BE2C (cell line): ENCODE results near the gene MYO7A.

Experiments used
- DNase-seq: peaks from one replicate; pipeline ENCODE4 v3.0.0-alpha.2; 2020
- H3K27me3 ChIP-seq: fragments of 250-450 bp; sonication (Bioruptor Pico); 2 replicates; pipeline ENCODE4 v1.5.1; 2020; ENCODE audit warnings: mild to moderate bottlenecking
- H3K36me3 ChIP-seq: fragments of 250-450 bp; sonication (Bioruptor Pico); 2 replicates; pipeline ENCODE4 v1.5.1; 2020; ENCODE audit warnings: mild to moderate bottlenecking
- H3K4me1 ChIP-seq: fragments of 250-450 bp; sonication (Bioruptor Pico); 2 replicates; pipeline ENCODE4 v1.5.1; 2020
- H3K4me3 ChIP-seq: 2 replicates; pipeline ENCODE4 v1.5.1; 2011; ENCODE audit warnings: low read depth, low read length
- H3K9me3 ChIP-seq: fragments of 250-450 bp; sonication (Bioruptor Pico); 2 replicates; pipeline ENCODE4 v1.5.1; 2020
- TF ChIP-seq, protein P1 (sequence below): IDR thresholded peaks from 2 replicates; pipeline ENCODE4 v1.5.1; 2012; ENCODE audit warnings: mild to moderate bottlenecking, low read depth, low read length

MYO7A gene

DNA sequence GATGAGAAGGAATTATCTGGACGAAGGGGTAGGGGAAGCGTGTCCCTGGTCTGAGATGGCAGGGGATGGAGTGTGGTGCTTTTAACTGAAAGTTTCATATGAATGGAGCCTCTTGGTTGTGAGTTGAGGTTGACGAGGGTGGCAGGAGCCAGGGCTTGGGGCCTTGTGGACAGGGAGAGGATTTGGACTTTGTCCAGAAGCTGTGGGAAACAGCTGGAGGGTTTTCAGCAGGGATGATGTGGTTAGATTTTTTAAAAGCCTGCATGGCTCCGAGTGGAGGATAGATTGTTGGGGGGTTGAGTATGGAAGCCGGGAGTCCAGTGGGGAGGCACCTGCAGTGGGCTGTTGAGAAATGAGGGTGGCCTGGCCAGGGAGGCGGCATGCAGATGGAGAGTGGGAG lies 24.8 kb downstream of the MYO7A start:
- TF ChIP-seq, protein P1, sequence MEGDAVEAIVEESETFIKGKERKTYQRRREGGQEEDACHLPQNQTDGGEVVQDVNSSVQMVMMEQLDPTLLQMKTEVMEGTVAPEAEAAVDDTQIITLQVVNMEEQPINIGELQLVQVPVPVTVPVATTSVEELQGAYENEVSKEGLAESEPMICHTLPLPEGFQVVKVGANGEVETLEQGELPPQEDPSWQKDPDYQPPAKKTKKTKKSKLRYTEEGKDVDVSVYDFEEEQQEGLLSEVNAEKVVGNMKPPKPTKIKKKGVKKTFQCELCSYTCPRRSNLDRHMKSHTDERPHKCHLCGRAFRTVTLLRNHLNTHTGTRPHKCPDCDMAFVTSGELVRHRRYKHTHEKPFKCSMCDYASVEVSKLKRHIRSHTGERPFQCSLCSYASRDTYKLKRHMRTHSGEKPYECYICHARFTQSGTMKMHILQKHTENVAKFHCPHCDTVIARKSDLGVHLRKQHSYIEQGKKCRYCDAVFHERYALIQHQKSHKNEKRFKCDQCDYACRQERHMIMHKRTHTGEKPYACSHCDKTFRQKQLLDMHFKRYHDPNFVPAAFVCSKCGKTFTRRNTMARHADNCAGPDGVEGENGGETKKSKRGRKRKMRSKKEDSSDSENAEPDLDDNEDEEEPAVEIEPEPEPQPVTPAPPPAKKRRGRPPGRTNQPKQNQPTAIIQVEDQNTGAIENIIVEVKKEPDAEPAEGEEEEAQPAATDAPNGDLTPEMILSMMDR = no peak
- DNase-seq = no peak
- no peaks in the 10 kb centered on the region for H3K4me1 ChIP-seq
- no peaks in the 10 kb centered on the region for H3K27me3 ChIP-seq
- H3K36me3 ChIP-seq = no peaks in the 10 kb centered on the region
- H3K9me3 ChIP-seq = no peaks in the 10 kb centered on the region
- H3K4me3 ChIP-seq = no peak overlapping the region

DNA sequence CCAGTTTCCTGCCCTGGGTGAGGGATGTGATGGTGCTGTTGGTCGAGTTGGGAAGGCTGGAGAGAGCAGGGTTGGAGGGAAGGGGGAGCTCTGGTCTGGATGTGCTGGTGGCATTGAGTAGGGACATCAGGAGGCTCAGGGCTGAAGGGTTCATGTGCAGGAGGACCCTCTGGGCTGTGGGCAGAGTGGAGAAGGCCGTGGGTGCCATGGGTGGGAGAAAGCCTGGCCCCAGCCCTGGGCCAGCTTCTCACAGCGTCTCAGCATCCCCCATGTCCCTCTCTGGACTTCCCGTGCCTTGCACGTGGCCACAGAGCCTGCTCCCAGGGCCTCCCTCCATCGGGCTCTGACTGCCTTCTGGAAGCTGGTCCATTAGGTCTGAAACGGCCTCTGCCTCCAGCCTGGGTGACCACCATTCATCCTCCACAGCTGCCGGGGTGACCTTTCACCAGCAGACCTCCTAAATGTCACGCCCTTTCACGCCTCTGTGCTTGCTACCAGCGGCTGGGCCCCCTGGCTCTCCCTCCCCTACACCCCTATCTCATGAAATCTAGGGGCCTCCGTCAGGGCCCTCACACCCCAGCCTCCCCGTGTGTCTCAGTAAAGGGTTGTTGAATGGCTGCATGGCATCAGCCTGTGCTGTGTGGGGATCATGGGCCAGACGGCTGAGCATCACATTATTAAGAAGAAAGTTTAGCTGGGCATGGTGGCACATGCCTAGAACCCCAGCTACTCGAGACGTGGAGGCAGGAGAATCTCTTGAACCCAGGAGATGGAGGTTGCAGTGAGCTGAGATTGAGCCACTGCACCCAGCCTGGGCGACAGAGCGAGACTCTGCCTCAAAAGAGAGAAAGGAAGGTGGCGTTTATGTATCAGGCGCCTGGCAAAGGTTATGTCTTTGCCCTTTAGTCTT lies 25.5 kb downstream of the MYO7A start:
- H3K9me3 ChIP-seq = no peaks in the 10 kb centered on the region
- H3K4me1 ChIP-seq = no peaks in the 10 kb centered on the region
- H3K4me3 ChIP-seq = no peak overlapping the region
- TF ChIP-seq, protein P1 = no peak
- DNase-seq = no peak
- H3K27me3 ChIP-seq = no peaks in the 10 kb centered on the region
- no peaks in the 10 kb centered on the region for H3K36me3 ChIP-seq

DNA sequence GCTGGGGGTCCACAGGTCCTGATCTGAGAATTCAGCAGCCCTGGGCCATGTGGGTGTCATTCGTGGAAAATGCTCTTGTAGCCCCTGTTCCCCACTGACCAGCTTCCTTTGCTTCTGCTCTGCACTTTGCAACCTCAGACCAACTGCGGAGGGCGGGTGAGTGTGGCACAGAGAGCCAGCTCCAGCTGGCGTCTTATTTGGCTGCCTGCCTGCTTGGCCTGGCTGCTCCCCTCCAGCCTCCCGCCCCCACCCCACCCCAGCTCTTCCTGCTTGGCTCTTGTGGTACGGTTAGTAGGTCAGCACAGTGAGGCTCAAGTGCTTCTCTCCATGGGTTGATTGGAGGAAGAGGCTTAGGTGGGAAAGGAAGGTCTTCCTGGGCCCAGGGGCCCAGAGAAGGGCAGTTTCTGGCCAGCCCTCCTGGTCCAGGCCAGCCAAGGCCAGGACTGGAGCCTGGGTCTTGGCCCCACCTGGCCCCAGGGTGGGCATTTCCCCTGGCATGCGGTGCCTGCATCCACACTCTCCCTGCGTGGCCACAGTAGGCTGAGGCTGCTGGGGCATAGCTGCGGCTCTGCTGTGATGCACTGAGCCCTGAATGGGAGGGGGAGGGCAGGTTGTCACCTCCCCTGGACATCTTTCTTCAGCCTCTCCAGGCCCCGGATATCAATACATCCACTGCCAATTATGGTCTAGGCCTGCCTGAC lies 26.5 kb downstream of the MYO7A start:
- Histone ChIP-seq H3K4me1 (no peaks in the 10 kb centered on the region), H3K9me3 (no peaks in the 10 kb centered on the region), H3K27me3 (no peaks in the 10 kb centered on the region), H3K36me3 (no peaks in the 10 kb centered on the region), H3K4me3 (no peak overlapping the region)
- DNase-seq = no peak
- TF ChIP-seq, protein P1 = no peak

DNA sequence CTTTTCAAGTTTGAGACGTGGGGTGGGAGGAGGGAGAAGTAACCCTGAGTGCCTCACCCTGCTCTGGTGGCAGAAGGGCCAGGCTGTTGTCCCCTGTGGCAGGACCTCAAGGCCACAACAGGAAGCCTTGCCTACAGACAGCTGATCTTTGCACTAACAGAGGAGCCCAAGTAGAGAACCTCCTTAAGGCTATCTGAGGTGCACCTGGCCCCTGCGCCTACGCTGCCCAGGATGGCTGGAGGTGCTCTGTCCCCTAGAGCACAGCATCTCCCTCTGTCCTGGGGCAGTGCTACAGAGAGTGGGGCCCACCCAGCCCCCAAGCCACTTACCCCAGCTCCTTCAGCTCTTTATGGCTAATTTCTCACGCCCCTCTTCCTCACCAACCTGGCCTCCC lies 27.0 kb downstream of the MYO7A start:
- Histone ChIP-seq H3K4me3 (no peak overlapping the region), H3K9me3 (no peaks in the 10 kb centered on the region), H3K27me3 (no peaks in the 10 kb centered on the region), H3K4me1 (no peaks in the 10 kb centered on the region), H3K36me3 (no peaks in the 10 kb centered on the region)
- DNase-seq = no peak
- TF ChIP-seq, protein P1 = no peak

DNA sequence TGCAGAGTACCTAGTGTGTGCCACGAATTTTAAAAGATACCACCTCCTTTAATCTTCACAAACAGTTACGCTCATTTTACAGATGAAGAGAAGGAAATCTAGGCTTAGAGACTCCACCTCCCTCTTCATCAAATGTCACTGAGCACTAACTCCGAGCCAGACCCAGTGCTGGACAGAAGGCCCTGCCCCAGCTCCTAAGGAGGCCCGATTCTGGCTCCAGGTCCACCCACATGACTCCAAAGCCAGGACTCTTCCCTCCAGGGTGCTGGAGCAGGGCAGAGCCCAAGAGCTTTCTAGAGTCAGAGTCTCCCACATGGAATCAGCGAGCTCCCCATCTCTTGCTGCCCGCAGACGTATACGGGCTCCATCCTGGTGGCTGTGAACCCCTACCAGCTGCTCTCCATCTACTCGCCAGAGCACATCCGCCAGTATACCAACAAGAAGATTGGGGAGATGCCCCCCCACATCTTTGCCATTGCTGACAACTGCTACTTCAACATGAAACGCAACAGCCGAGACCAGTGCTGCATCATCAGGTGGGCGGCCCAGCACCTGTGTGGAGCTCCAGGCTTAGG lies 27.6 kb downstream of the MYO7A start:
- TF ChIP-seq, protein P1 = no peak
- Histone ChIP-seq H3K36me3 (no peaks in the 10 kb centered on the region), H3K9me3 (no peaks in the 10 kb centered on the region), H3K4me1 (no peaks in the 10 kb centered on the region), H3K27me3 (no peaks in the 10 kb centered on the region), H3K4me3 (no peak overlapping the region)
- DNase-seq = no peak
